HUDEP-2 (cell line): ENCODE measurements around the gene ARHGAP18.

ENCODE experiments used
- DNase-seq, 76 experiments: peaks; one replicate each; lab custom pipeline; 2025; ENCODE audit not compliant: unreplicated experiment in 76 of 76; lab: John Stamatoyannopoulos, UW

The ARHGAP18 gene

DNA sequence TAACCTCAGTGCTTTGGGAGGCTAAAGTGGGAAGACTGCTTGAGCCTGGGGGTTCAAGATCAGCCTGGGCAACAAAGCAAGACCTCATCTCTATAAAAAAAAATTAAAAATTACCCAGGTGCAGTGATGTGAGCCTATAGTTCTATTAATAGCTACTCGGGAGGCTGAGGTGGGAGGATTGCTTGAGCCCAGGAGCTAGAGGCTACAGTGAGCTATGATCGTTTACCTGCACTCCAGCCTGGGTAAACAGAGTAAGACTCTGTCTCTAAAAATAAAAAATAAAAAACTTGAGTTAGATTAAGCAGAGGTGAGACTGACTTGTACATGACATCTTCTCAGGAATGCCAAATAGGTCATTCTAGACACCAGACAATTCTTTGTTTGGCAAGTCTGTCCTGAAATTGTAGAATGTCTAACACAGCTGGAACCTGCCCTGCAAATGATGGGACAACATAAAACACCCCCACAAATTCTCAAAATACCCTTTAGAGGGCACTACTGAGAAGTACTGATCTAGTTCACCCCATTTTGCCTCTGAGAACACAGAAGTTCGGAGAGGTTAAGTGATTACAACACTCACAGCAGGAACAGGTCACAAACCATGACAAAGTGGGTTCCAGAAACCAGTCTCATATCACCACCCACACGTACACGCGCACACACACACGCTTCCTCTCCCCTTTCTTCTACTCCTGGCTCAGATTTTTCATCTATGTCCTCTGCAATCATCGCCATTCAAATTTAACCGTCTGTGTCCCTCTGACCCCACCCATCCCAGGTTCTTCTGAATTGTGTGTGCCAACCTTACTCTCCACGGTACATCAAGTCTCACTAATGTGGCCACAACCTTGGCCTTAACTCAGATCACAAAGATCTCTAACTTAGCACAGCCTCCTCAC, 38.3 kb downstream of the ARHGAP18 start:
- DNase-seq, result peak in 19 of 76 experiments; percentile 17 to 60 (median 39)

DNA sequence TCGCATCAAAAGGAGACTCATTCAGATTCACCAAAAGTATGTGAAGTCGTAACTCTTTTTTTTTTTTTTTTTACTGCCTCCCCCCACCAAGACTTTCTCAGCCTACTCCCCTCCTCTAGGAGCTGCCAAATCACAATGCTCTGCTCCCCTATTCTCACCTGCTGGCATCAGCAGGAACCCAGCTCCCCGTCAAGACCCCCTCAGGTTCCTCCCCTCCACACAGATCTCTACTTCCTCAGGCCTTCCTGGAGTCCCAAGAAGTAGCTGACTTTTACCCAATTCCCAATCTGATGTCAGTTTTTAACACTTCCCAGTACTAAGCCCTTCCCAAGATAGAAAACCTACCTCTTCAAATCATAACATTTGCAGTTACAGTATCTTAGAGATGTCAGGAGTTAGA, 39.3 kb downstream of the ARHGAP18 start:
- no peak for DNase-seq

DNA sequence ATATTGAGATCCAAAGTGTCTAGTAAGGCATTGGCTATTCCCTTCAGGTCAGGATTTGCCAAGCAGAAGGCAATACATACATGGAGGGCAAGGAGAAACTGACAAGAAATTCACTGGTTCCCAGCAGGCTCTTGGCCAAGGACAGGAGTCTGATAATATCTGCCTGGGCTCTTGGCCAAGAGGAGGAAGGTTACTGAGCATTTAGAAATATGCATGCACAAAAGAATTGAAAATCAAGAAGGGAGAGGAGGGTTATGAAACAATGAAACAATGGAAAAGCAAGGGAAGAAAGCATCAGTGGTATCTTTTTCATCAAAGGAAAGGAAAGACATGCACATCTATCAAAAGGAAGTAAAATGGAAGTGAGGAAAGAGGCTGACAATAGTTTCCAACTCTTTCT, 42.4 kb downstream of the ARHGAP18 start:
- DNase-seq, result peak in 64 of 76 experiments; percentile 14 to 83 (median 63)

DNA sequence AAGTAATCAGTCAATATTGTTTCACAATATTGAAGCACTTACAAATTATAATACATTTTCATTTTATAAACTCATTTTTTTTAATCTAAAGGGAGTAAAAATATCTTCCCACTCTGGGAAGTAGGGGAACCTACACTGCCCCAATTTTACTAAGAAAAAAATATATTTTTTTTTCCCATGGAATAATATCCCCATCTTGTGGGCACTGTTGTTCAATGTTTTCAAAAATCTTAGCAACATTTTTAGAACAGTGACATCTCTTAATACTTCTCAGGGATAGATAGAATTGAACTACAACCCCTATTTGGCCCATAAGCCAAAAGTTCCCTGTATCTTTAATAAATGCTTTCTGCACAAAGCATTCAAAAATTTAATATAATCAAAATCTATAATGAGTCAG, 42.9 kb downstream of the ARHGAP18 start:
- DNase-seq, result no peak

DNA sequence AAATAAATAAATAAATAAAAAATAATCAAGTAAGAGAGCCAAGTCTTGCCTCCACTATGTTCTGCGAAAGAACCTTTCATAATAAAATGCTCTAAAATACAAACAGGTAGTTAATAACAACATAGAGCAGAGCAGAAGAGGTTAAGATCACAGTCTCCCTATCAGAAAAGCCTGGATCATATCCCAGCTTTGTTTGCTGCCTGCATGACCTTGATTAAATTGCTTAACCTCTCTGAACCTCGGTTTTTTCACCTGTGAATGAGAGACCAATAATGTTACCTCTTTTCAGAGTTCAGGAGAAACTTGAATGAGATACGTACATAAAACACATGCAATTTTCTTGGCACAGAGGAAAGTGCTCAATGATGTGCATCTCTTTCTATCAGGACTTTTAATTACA, 44.4 kb downstream of the ARHGAP18 start:
- DNase-seq, result no peak

DNA sequence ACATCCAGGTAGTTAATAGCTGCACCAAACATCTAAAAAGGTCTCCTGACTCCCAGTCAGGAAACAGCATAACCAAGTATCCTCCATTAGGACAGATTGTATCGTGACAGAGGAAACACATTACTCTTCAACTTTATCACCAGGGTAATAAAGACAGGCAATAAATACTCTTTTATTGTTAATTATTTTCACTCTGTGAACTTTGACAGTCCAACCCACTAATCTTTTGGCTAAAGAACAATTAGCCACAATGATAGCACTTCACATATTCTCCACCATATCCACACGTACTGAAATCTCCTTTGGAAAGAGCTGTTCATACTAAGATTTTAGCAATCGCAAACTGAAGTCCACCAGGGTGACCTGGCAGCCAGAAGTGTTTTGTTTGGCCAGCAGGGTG, 46.4 kb downstream of the ARHGAP18 start:
- peak in 4 of 76 experiments; percentile 48 to 62 (median 53) for DNase-seq

DNA sequence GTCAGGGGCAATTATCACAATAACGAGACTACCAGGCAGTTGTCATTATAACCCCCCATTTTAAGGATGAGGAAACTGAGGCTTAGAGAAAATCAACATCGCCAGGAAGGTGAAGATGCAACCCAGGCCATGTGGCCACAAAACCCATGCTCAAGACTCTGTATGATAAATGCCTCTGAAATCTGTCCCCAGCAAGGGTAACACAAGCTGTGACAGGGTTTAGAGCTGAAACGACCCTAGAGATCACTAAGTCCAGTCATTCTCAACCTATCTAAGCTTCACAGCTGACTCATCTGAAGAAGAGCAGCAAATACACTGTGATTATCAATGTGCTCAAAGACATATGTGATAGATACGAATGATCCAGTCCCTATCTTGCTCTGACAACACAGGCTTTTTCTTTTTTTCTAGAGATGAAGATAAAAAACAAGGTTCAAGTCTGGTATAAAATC, 47.0 kb downstream of the ARHGAP18 start:
- peak in 63 of 76 experiments; percentile 14 to 95 (median 76) for DNase-seq

DNA sequence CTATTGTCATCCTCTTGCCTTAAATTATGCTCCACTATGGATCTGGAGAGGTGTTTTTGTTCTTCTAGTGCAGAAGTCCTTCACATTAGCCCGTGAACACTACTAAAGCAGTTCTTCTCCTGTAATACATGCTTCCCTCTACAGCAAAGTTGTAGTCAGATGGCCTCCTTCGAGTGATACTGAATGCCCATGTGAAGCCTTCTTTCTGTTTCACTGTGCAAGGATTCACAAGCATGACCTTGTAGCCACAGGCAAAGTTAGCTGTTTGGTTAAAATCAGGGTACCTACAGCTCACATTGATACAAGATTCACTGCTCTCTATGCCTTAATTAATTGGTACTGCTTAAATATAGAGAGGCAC, 47.6 kb downstream of the ARHGAP18 start:
- no peak for DNase-seq

DNA sequence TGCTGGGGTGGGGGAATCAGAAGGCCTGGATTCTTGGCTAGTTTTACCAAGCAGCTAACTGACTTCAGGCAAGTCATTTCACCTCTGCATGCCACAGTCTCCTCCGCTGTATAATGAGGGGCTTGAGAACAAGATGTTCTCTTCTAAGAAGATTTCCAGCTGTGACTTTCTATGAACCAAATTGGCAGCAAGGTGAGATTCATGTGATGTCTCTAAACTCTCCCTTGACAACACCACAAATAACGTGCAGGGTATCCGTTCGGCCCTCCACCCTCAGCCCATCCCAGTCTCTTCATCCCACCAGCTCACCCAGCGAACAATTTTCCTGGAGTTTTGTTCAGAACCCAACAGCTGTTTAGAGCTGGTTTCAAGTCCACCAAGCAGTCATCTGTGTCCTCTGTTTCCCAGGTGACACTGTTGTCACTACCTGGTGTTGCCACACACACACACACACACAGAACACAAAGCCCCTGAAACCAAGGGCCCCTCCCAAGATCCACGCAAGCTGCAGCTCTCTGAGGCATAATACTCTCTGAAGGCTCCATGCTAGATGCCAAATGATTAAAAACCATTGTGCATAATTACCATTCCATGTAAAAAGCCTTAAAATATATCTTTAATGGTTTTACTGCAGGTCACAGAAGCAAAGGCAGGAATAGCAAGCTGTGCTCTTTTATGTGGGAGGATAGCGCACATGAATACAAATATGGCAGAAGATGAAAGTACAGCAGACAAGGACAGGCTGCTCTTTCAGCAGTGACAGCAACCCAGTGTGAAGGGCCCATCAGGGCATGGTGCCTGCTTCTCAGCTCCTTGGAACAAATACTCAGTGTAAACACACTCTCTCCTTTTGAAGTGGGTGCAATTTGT, 48.2 kb downstream of the ARHGAP18 start:
- peak in 1 of 76 experiments; percentile 23 for DNase-seq

DNA sequence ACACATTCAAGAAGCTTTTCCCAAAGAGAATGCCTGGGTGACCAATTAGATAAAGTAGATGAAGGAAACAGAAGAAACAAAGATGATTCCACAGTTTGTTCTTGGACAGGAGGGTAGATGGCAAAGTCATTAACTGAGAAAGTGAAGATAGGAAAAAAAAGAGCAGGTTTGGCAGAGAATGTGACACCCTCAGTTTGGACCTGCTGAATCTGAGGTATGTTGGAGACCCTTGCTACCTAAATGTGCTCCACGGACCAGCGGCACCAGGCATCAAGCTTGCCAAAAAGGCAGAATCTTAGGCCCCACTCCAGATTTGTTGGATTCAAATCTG, 49.7 kb downstream of the ARHGAP18 start:
- no peak for DNase-seq

DNA sequence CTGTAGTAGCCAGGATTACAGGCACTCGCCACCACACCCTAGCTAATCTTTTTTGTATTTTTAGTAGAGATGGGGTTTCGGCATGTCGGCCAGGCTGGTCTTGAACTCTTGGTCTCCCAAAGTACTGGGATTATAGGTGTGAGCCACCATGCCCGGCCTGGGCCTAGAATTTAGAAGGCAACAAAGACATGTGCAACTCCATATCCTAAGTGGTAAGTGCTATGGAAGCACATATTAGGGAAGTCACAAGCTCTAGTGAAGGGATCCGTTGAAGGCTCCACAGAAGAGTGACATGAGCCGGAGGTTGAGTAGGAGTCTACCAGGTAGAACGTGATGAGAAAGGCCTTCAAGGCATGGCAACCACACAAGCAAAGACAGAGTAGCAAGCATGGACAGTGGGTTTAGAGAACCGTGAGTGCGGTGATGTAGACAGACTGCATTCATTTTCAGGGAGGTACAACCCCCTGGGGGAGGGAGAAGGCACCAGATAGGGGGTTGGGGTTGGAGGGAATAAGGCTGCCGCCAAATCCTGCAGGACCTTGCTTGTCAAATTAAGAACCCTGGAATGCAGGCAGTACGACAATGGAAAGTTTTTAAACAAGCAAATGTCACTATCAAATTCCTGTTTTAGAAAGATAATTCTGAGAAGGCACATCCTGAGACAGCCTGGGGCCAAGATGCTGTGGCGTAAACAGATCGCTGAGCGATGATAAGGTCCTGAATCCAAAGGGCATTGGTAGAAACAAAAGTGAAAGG, 50.2 kb downstream of the ARHGAP18 start:
- peak in 23 of 76 experiments; percentile 14 to 61 (median 37) for DNase-seq

DNA sequence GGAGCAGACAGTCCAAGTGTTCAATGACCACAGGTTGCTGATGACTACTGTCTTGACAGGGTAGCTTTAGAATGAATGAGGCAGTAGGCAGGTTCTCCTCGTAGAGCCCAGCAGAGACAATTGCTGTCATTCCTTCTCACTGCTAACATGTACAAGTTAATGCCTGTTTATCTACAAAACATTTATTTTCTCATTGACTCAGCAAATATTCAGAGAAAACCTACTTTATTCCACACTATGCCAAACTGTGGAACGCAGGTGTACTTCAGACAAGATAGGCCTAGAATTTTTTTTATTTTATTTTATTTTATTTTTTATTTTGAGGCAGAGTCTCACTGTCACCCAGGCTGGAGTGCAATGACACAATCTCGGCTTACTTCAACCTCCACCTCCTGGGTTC, 50.8 kb downstream of the ARHGAP18 start:
- DNase-seq, result no peak

DNA sequence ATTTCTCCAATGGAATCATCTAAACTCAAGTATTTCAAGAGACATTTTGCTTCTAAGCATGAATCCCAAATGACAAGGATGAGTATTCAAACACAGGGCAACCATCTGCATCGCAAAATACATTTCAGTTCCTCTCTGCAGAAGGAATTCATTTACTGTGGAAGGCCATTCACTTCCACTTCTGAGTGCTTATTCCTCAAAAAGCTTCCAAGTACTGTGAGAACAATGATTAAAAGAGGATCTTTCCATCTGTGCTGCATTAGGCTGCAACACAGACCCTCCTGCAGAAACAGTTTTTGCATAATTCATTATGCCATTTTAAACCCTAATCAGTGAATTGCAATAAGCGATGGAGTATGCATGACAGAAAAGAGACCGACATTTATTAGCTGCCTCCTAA, 52.5 kb downstream of the ARHGAP18 start:
- DNase-seq, result no peak

DNA sequence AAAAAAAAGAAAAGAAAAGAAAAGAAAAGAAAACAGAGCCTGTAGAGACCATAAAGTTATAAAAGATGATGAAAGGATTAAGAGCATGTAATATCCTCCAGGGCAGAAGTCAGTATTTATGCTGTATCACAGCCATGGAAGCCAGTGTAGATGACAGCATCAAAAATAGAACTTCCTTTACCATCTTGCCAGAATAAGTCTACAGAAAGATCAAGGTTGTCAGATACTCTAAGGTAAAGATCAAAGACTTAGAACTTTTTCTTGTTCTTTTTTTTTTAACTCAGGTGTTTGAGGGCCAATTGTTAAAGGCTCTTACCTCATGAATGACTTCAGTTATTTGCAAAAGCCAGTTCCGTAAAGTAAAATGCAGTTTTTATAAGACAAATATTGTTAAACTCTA, 54.6 kb downstream of the ARHGAP18 start:
- no peak for DNase-seq

DNA sequence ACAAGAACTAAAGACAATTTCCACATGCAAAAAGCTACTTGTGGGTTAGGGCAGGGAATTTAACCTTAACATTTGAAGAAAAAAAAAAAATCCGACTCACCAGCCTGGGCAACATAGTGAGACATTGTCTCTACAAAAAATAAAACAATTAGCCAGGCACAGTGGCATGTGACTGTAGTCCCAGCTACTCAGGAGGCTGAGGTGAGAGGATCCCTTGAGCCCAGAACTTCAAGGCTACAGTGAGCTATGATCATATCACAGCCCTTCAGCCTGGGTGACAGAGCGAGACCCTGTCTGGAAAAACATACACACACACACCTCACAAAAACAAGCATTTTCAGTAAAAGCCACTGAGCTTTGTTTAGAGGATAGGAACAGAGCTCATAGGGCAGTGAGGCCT, 56.2 kb downstream of the ARHGAP18 start:
- no peak for DNase-seq

DNA sequence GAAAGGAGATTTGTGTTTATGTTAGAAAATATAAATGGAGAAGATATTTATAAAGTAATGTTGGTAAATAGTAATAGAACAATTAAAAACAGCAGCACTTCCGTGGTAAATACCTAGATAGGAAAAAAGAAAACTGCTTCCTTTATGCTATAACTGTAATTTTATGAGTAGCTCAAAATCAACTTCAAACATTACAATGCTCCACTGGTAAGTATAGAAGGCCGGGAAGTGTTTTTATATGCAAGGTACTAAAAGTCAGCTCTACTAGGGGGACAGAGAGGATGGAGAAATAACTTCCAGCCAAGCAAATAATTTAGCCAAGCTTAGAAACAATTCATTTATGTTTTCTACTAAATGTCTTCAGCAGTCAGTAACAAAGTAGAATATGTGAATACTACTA, 56.7 kb downstream of the ARHGAP18 start:
- DNase-seq, result no peak

DNA sequence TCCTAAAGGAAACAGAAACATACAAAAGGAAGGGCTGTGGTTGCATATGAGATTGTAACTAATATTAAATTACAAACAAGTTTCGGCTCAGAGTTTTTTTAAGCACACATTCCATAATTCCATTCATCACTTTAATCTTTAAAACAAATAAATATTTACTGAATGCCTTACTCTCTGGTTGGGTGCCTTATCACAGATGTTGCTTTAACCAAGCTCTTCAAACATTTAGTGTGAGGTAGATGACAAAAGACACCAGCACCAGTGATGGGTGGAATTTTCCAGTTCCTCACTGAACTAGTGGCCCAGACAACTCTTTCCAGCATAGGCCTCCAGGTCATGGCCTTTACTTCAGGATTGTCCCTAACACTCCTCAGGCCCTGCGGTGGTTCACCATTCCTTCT, 58.7 kb downstream of the ARHGAP18 start:
- no peak for DNase-seq

DNA sequence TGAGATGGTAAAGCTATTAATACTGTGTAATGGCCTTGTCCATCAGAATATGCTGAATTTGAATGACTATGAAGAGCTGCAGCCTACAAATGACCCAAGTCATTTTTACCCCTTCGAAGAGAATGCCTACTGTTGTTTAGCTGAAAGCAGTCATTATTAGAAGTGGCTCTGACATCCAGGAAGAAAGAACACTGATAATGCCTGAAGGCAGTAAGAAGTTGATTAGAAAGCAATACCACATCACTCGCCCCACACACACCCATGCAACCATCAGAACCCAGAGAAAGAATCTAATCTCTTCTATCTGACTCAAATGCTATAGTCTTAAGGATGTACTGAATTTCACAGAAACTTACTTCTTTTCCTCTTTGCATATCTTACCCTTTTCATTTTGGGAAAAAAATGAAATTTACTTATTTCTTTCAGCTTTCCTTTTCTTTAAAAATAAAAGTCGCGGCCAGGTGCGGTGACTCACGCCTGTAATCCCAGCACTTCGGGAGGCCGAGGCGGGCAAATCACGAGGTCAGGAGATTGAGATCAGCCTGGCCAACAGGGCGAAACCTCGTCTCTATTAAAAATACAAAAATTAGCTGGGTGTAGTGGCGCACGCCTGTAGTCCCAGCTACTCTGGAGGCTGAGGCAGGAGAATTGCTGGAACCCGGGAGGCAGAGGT, 61.0 kb downstream of the ARHGAP18 start:
- no peak for DNase-seq

DNA sequence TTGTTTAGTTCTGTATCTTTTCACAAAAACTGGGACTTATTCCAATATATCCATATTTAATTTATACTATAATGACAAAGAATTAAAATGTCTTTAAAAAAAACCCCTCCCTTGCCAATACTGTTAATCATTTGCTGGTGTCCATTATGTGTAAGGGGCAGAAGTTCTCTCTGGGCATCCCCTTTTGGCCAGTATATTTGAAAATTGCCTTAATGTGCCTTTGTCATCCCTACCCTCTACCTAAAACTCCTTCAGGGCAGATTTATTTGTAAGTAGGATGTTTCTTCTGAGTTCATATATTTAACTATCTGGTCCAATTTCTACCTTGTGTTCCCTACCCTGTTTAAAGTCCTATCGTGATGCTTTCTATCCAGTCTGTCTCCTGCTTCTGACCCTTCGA, 62.9 kb downstream of the ARHGAP18 start:
- no peak for DNase-seq

DNA sequence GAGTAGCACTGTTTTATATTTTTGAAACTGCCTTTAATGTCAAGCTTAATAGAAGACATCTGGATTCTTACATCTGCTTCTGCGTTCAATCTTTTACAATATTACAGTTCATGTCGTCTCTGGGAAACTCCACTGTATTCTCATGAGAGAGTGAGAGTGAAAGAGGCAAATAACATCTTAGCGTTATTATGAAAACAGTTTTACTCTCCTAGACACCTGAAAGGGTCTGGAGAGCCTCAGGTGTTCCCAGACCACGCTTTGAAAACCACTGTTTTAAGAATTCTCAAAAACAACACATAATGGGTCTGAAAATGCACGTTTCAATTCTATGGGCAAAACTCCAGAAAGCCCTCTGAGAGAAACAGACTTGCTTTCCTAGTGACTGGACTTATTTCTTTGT, 63.3 kb downstream of the ARHGAP18 start:
- DNase-seq, result no peak
